Loucy (cell line): ENCODE measurements around the gene GPX7.

ENCODE experiments used
- H2AFZ ChIP-seq: fragments of 200-600 bp; sonication (generic); 2 replicates; pipeline ENCODE4 v1.6.0; 2016; ENCODE audit warnings: antibody characterized with exemption, mild to moderate bottlenecking, low read length, moderate library complexity
- H3F3A ChIP-seq: fragments of 200-600 bp; 2 replicates; pipeline ENCODE4 v1.6.0; 2016; ENCODE audit warnings: antibody characterized with exemption, low read depth, mild to moderate bottlenecking
- H3K27me3 ChIP-seq: fragments of 200-600 bp; sonication (generic); 2 replicates; pipeline ENCODE4 v1.6.1; 2014; ENCODE audit warnings: low read length, mild to moderate bottlenecking; ENCODE audit not compliant: insufficient read depth, poor library complexity, severe bottlenecking
- H3K36me3 ChIP-seq: fragments of 200-600 bp; sonication (generic); 2 replicates; pipeline ENCODE4 v1.6.1; 2016; ENCODE audit warnings: low read length; ENCODE audit not compliant: insufficient read depth
- H3K4me1 ChIP-seq: fragments of 200-600 bp; sonication (generic); 2 replicates; pipeline ENCODE4 v1.5.1; 2014; ENCODE audit warnings: low read length, mild to moderate bottlenecking; ENCODE audit not compliant: insufficient read depth, poor library complexity, severe bottlenecking
- H3K4me2 ChIP-seq: fragments of 200-600 bp; sonication (generic); 2 replicates; pipeline ENCODE4 v1.6.0; 2014; ENCODE audit warnings: antibody characterized with exemption, low read length, low read depth, mild to moderate bottlenecking; ENCODE audit not compliant: poor library complexity, severe bottlenecking
- H3K4me3 ChIP-seq: fragments of 200-600 bp; sonication (generic); 2 replicates; pipeline ENCODE4 v1.5.1; 2014; ENCODE audit warnings: low read length, mild to moderate bottlenecking, mixed read lengths; ENCODE audit not compliant: poor library complexity, severe bottlenecking
- H3K79me2 ChIP-seq: fragments of 200-600 bp; sonication (generic); 2 replicates; pipeline ENCODE4 v1.6.1; 2014; ENCODE audit warnings: low read length; ENCODE audit not compliant: insufficient read depth
- H3K9ac ChIP-seq: fragments of 200-600 bp; sonication (generic); 2 replicates; pipeline ENCODE4 v1.6.0; 2014; ENCODE audit warnings: mild to moderate bottlenecking, low read depth, low read length, moderate library complexity; ENCODE audit not compliant: poor library complexity, severe bottlenecking
- H3K9me2 ChIP-seq: fragments of 200-600 bp; sonication (generic); replicated peaks from 2 replicates; pipeline ENCODE4 v1.6.1; 2016; ENCODE audit warnings: low read depth, low read length, mixed read lengths
- H3K9me3 ChIP-seq: fragments of 200-600 bp; sonication (generic); 2 replicates; pipeline ENCODE4 v1.6.1; 2014; ENCODE audit warnings: mild to moderate bottlenecking, antibody characterized with exemption, low read length, low read depth; ENCODE audit not compliant: insufficient read depth
- H4K20me1 ChIP-seq: fragments of 200-600 bp; sonication (generic); 2 replicates; pipeline ENCODE4 v1.6.0; 2014; ENCODE audit warnings: antibody characterized with exemption, low read length, mild to moderate bottlenecking; ENCODE audit not compliant: insufficient read depth, poor library complexity, severe bottlenecking
- EZH2phosphoT487 ChIP-seq: fragments of 200-600 bp; IDR thresholded peaks from 2 replicates; pipeline ENCODE4 v1.6.1; 2018; ENCODE audit warnings: antibody characterized with exemption, mild to moderate bottlenecking, moderate library complexity, borderline replicate concordance
- TF ChIP-seq, protein P1 (sequence below): fragments of 200-600 bp; sonication (generic); conservative IDR thresholded peaks from 2 replicates; pipeline ENCODE4 v1.5.1; 2014; ENCODE audit warnings: mild to moderate bottlenecking, antibody characterized with exemption, low read length

Gene GPX7

DNA sequence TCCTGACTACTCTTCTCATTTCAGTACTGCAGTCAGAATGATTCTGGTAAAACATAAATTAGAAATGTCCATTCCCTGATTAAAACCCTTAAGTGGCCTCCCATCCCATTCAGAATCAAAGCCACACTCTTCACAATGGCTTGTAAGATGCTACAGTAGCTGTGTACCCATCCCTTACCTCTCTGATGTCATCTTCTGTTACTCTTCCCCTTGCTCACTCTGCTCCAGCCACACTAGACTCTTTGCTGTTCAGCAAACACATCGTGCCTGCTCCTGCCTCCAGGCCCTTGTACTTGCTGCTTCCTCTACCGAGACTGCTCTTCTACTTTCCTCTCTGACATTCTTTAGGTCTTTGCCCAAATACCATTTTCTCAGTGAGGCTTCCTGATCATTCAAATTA lies 4.3 kb upstream of the GPX7 start:
- Histone ChIP-seq H3F3A (no peaks in the 10 kb centered on the region), H3K4me3 (no peak overlapping the region), H3K79me2 (peaks cover 17% of the 10 kb centered on the region), H3K9me3 (no peaks in the 10 kb centered on the region), H3K27me3 (no peaks in the 10 kb centered on the region), H2AFZ (no peak overlapping the region), H3K9me2 (no peaks in the 10 kb centered on the region), H4K20me1 (no peaks in the 10 kb centered on the region), H3K4me2 (no peak overlapping the region), H3K9ac (no peak overlapping the region), H3K36me3 (no peaks in the 10 kb centered on the region), H3K4me1 (peaks cover 11% of the 10 kb centered on the region)
- TF ChIP-seq, protein P1, sequence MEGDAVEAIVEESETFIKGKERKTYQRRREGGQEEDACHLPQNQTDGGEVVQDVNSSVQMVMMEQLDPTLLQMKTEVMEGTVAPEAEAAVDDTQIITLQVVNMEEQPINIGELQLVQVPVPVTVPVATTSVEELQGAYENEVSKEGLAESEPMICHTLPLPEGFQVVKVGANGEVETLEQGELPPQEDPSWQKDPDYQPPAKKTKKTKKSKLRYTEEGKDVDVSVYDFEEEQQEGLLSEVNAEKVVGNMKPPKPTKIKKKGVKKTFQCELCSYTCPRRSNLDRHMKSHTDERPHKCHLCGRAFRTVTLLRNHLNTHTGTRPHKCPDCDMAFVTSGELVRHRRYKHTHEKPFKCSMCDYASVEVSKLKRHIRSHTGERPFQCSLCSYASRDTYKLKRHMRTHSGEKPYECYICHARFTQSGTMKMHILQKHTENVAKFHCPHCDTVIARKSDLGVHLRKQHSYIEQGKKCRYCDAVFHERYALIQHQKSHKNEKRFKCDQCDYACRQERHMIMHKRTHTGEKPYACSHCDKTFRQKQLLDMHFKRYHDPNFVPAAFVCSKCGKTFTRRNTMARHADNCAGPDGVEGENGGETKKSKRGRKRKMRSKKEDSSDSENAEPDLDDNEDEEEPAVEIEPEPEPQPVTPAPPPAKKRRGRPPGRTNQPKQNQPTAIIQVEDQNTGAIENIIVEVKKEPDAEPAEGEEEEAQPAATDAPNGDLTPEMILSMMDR = no peak
- TF ChIP-seq EZH2phosphoT487 = no peak

DNA sequence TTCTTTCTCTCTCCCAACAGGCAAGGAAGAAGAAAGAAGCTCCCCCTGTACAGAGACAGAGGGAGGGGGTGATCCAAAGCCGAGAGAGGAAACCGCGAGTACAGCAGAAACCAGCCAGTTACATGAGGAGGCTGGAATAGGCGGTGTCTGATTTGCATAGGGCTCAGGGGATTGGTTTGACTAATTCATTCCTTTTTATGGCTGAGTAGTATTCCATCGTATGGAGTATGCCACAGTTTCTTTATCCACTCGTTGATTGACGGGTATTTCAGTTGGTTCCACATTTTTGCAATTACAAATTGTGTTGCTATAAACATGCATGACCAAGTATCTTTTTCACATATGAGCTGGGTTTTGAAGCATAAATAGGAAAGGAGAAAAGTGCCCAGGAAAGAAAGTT lies 3.4 kb upstream of the GPX7 start:
- Histone ChIP-seq H4K20me1 (no peaks in the 10 kb centered on the region), H3K4me3 (no peak overlapping the region), H3K36me3 (no peaks in the 10 kb centered on the region), H3F3A (no peaks in the 10 kb centered on the region), H3K9ac (no peak overlapping the region), H2AFZ (no peak overlapping the region), H3K27me3 (no peaks in the 10 kb centered on the region), H3K9me2 (no peaks in the 10 kb centered on the region), H3K4me1 (peaks cover 20% of the 10 kb centered on the region), H3K4me2 (no peak overlapping the region), H3K79me2 (peaks cover 25% of the 10 kb centered on the region), H3K9me3 (no peaks in the 10 kb centered on the region)
- TF ChIP-seq, protein P1 = no peak
- TF ChIP-seq EZH2phosphoT487 = no peak

DNA sequence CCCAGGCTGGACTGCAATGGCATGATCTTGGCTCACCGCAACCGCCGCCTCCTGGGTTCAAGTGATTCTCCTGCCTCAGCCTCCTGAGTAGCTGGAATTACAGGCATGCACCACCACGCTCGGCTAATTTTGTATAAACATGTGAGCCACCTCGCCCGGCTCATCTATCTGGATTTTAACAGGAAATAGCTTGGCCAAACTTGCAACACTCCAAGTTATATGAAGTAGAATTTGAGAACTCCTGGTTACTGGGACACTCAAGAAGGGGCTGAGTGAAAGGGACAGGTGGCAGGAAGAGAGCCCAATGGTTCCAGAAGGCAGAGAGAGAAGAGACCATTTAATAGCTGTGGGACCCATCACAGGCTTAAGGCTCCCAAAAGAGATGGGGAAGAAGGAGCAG lies 2.9 kb upstream of the GPX7 start:
- H3K9me2 ChIP-seq = no peaks in the 10 kb centered on the region
- no peaks in the 10 kb centered on the region for H3K9me3 ChIP-seq
- no peaks in the 10 kb centered on the region for H3K36me3 ChIP-seq
- H3K4me3 ChIP-seq = no peak overlapping the region
- H3K9ac ChIP-seq = no peak overlapping the region
- no peaks in the 10 kb centered on the region for H4K20me1 ChIP-seq
- peaks cover 30% of the 10 kb centered on the region for H3K79me2 ChIP-seq
- TF ChIP-seq EZH2phosphoT487 = no peak
- TF ChIP-seq, protein P1 = no peak
- H3K27me3 ChIP-seq = no peaks in the 10 kb centered on the region
- no peaks in the 10 kb centered on the region for H3F3A ChIP-seq
- no peak overlapping the region for H3K4me2 ChIP-seq
- peaks cover 25% of the 10 kb centered on the region for H3K4me1 ChIP-seq
- H2AFZ ChIP-seq = no peak overlapping the region
